HFF-Myc (cell line): ENCODE measurements around the gene CATSPERD.
A peak's percentile ranks its signal among the peaks of the same experiment; 100 is the strongest.

Experiments used
- DNase-seq: peaks from one replicate; pipeline ENCODE4 v3.0.0-alpha.2; 2011; ENCODE audit warnings: low read depth; ENCODE audit errors: extremely low read depth
- H3K4me3 ChIP-seq: replicated peaks from 2 replicates; pipeline ENCODE4 v1.5.1; 2011; ENCODE audit warnings: low read depth, mild to moderate bottlenecking, control low read depth, low read length
- CTCF ChIP-seq: IDR thresholded peaks from 2 replicates; pipeline ENCODE4 v1.5.1; 2012; ENCODE audit warnings: mild to moderate bottlenecking, low read depth, low read length, control low read depth; ENCODE audit errors: missing control alignments

The CATSPERD gene

DNA sequence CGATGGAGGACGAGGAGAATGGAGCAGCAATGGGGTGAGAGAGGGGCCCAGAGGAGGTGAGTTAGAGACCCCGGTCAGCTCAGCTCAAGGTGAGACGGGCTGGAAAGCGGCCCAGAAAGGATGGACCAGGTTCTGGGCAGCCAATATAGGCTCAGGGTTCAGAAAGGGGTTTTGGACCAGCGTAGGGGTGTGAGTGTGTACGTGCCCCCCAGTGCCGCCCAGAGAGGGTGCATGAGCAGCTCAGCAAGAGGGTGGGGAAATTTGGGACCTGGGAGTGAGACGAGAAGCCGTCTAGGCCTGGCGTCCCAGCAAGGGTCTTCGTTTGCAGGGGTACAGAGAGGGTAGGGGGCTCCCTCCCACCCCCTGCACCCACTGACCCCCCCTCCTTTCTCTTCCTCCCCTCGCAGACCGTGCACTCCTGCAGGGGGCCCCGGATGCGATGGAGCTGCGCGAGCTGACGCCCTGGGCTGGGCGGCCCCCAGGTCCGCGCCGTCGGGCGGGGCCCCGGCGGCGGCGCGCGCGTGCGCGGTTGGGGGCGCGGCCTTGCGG, 107.0 kb downstream of the CATSPERD start:
- DNase-seq, result no peak
- TF ChIP-seq CTCF, result no peak
- H3K4me3 ChIP-seq, result no peak overlapping the region

- TF ChIP-seq CTCF, result no peak
- H3K4me3 ChIP-seq, result peak overlapping the region; percentile 47
- peak; percentile 60 for DNase-seq
Observed at GRCh38 chr19:5827891-5828660, 107.6 kb downstream of the CATSPERD start.
